Embryonic facial prominence (tissue), 1 donor: ENCODE measurements around the gene SGTA.
"Not testable (repeated sequence)": the region's sequence is repeated elsewhere in the genome, so short reads cannot be mapped to it uniquely, and the experiment has no call there.

Experiments used
- DNase-seq: peaks from one replicate; pipeline ENCODE4 v3.0.0-alpha.2; 2016; ENCODE audit errors: extremely low spot score

Gene SGTA

DNA sequence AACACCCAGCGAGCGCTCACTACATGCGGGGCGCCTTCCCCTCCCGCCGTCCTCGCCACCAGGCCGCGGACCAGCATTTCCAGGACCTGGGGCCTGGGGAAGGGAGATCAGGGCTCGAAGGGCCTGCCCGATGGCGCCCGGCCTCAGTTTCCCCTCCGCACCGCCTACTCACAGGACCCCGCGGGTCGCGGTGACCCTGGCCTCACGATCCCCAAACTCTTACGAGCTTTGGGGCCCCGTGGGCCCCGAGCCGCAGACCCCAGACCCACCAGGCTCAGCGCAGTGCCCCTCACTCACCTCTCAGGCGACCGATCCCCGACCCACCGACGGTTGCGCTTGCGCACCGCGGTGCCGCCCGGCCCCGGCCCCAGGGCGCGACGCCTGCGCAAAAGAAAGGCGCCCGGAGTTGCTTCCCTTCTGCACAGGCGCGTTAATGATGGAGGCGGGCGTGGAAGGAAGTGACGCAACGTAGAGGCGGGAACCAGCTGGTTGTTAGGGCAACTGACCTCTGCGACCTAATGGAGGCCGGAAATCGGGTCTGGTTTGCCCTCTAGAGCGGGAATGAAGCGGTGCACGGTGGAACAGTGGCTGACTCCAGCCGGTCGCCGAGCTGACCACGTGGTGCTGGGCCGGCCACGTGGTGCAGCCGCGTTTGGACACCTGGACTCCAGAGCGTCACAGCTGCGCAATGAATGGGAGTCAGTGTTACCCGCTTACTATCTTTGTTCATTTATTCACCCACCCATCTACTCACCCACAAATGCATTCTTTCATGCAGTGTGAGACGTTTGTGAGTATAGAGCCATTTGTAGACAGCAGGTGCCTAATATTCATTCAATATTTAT is at the start of gene SGTA:
SGTA (minus strand) TSS at position 338 of the 845 bp plus-strand sequence. CDS start 14,205 bp downstream, outside the sequence.
- peak; percentile 96 for DNase-seq

DNA sequence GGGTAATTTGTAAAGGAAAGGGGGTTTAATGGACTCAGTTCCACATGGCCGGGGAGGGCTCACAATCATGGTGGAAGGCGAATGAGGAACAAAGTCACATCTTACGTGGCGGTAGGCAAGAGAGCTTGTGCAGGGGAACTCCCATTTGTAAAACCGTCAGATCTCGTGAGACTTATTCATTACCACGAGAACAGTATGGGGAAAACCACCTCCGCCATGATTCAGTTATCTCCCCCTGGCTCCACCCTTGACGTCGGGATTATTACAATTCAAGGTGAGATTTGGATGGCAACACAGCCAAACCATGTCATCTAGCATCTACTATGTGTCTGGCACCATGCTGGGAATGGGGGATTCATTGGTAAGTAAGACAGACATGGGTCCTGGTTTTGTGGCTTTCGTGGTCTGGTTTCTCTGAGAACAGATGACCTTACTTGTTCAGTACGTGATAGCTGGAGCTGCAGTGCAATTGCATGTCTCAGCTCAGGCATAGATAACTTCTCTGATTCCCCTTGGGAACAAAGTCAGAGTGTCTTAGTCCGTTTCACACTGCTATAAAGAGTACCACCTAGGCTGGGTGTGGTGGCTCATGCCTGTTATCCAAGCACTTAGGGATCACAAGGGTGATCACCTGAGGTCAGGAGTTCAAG is 44.9 kb upstream of the SGTA start:
- no peak for DNase-seq

DNA sequence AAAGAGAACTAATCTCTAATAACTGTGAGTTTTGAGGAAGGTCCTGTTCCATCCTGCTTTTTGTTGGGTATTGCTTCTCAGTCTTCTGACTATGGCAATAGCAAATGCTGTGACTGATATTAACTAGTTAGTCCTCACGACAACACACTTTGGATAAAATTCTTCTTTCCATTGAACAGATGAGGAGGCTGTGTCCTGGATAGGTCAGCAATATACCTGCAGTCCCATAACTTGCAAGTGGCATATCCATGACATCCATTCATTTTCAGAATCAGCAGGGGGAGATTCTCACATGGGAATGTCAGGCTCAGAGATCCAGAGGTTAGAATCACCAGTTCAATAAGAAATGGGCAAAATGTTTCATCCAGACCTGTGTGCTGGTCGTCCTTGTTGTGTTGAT is 43.9 kb upstream of the SGTA start:
- DNase-seq: no peak

GRCh38 chr19:2824129-2824528 is 41.1 kb upstream of the SGTA start:
- DNase-seq: no peak

DNA sequence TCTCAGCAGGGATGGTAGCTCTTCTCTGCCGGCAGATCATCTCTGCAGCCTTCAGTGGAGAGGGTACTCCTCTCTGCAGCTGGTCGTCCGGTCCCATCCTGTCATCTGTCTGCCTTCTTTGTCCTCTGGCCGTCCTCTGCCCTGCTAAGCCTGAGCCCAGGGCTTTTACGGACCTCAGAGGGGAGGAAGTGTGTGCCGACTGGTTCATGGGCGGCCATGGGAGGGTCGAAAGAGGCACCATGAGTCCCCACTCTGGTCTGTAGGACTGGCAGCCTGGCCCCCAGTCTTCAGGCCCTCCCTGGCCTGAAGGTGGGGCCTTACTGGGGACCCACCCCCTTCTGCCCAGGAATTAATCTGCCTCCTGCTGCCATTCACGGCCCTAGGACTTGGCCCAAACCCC is 40.6 kb upstream of the SGTA start:
- DNase-seq: no peak

DNA sequence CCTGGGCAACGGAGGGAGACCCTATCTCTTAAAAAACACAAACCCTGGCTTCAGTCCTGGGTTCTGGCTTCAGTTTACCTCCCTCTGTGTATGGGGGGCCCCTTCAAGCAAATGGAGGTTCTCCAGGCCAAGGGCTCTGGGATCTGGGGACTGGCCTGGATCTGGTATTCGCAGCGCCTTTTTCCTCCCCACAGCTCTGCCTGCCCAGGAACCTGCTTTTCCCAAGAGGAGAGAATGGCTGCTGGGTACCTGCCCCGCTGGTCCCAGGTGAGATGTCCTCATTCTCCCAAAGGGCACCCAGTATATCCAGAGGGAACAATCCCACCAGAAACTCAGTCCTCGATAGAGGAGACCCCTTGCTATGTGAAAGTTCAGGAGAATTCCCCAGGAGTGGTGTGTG is 39.8 kb upstream of the SGTA start:
- no peak for DNase-seq

DNA sequence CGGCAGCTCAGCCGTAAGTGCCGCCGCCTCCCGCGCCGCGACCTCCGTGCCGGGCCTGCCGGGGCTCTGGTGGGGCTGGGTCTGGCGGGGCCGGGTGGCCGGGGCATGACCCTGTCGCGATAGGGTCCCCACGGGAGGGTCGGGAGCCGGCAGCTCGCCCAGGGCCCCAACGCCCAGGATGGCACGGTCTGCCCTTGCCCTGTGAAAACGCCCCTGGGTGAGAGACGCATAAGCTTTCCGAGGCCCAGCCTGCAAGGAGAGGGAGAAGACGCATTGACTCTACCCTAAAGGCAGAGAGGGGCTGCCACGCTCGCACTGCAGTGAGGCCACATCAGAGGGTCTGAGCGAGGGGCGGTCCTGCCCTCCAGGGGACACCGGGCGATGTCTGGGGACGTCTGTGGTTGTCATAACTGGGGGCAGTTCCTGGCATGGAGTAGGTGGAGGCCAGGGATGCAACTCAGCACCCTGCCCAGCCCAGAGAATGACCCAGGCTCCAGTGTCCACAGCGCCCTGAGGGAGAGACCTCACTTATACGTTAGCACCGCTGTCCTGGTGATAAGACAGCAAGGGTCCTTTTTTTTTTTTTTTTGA is 37.1 kb upstream of the SGTA start:
- no peak for DNase-seq

DNA sequence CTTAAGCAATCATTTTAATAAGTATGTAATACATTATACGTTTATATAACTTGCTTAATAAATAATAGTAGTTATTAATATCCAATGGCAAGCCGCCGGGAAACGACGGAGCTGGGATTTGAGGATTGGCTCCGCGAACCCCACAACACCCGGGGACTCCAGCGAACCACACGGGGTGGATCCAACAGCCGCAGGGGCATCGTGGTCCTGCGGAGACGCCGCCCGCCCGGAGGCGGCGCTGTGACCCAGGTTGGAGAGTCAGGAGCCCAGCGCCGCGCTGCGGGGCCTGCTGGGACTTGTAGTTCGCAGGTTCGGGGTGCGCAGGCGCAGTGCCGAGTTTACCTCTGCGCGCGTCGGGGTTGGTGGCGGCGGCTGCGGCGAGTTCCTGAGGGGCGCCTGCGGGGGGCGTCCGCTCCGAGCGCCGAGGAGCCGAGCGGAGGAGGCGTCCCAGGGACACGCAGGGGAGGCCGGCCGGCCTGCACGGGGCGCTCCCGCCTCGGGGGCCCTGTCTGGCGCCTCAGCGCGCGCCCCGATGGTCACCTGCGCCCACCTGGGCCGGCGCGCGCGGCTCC is 36.6 kb upstream of the SGTA start, which contains the start of gene ZNF554:
ZNF554 (plus strand) TSS at position 329 of the 572 bp plus-strand sequence; CDS start at position 533, 204 bp downstream.
- DNase-seq: peak; percentile 84

GRCh38 chr19:2817237-2817829 is 34.3 kb upstream of the SGTA start:
- not testable (repeated sequence) for DNase-seq

DNA sequence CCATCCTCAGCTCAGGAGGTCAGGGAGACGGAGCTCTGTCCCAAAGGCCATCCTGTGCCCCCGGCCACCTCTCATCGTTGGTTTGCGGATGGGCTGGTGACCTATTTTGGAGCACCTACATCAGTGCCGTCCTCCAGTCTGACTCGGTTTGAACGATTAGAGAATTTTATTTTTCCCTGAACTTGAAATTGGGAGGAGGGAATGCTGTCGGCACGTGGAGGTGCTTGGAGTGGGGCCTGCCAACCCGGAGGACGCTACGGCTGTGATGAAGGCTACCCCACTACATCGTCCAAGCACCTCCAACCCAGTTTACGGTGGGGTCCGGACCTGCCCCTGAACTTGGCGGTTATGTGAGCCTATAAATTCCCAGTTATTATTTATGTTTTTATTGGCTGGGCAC is 33.6 kb upstream of the SGTA start:
- DNase-seq: no peak

DNA sequence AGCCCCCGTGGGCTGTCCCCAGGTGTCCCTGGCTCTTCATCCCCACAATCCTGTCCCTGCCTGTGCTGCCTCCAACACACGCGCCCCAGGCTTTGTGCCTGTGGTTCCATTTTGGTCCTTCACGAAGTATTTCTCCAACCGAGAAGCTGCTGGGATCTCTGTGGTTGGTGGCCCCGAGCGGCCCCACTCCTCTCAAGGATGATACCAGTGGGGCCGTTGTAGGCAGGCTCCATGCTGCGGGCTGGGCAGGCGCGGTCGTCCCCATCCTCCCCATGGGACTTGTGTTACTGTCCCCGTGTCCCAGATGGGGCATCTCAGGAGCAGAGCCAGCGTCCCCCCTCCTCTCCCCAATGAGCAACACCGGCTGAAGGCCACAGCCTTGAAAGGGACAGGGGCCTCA is 32.9 kb upstream of the SGTA start:
- DNase-seq: no peak

DNA sequence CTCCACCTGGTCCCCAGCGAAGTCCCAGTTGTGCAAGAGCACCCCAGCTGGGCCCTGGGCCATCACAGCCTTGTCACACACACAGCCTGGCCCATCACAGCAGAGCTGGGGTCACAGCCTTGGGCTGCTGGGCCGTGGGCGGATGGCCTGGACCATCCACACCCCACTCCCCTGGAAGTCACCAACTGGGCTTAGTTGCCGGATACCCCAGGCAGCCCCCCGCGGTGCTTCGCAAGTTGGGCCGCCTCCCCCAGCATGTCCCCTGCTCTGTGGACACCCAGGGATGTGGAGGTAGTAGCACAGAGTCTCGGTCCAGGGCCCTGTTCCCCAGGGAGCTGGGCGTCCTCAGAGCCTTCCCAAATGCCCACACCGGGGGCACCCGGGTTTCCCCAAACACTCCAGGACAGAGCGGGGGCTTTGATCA is 32.1 kb upstream of the SGTA start:
- no peak for DNase-seq

- no peak for DNase-seq
Observed at GRCh38 chr19:2814426-2814825, 31.4 kb upstream of the SGTA start.

GRCh38 chr19:2813235-2814160 is 30.4 kb upstream of the SGTA start:
- no peak for DNase-seq

DNA sequence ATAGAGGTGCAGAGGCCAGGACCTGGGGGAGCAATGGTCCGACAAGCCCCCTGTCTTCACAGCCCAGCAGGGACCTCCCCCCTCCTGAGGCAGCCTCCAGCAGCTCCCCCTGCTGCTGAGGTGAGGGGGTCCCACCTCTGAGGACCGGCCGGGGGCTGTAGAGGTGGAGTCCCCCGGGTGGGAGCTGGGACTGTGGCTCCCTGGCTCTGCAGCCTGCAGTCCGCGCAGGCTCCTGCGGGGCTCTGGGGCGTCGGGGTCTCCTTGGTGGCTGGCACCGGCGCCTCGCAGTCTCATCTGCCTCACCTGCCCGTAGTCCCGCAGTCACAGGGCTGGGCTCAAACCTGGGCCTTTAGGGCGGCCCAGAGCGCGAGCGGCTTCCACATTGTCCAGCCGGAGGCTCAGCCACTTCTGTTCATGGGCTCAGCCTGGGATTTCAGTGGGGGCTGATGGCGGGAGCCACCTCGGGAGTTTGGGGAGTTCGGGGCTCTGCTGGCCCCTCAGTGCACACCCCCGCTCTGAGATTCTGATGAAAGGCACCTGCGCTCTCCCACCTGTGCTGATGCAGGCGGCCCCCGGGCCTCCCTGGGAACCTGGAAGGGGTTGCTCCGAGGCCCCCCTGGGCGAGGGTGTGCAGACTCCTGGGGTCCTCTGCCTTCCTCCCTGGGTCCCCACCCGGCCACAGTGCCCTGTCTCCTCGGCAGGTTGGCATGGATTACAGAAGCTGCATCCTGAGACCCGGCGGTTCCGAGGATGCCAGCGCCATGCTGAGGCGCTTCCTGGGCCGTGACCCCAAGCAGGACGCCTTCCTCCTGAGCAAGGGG is 29.6 kb upstream of the SGTA start:
- no peak for DNase-seq

- DNase-seq: no peak
Observed at GRCh38 chr19:2811735-2812413, 28.8 kb upstream of the SGTA start.

DNA sequence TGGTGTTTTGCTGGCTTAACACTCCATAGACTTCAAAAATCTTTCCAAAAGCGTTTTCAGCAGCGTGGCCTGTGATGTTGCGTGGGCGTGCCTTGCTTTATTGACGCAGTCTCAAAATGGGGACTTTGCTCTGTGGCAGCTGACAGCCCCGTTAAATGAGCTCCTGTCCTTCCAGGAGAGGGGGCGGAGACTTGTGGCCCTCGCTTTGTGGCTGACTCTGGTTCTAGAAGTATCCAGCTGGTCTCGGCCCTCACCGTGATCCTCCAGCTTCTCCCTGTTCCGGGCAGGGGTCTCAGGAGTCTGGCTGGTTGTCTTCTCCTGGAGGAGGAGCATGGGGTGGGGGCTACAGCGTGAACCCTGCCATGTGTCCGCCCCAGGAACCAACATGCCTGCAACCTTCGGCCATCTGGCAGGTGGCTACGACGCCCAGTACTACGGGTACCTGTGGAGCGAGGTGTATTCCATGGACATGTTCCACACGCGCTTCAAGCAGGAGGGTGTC is 28.2 kb upstream of the SGTA start:
- DNase-seq: no peak

DNA sequence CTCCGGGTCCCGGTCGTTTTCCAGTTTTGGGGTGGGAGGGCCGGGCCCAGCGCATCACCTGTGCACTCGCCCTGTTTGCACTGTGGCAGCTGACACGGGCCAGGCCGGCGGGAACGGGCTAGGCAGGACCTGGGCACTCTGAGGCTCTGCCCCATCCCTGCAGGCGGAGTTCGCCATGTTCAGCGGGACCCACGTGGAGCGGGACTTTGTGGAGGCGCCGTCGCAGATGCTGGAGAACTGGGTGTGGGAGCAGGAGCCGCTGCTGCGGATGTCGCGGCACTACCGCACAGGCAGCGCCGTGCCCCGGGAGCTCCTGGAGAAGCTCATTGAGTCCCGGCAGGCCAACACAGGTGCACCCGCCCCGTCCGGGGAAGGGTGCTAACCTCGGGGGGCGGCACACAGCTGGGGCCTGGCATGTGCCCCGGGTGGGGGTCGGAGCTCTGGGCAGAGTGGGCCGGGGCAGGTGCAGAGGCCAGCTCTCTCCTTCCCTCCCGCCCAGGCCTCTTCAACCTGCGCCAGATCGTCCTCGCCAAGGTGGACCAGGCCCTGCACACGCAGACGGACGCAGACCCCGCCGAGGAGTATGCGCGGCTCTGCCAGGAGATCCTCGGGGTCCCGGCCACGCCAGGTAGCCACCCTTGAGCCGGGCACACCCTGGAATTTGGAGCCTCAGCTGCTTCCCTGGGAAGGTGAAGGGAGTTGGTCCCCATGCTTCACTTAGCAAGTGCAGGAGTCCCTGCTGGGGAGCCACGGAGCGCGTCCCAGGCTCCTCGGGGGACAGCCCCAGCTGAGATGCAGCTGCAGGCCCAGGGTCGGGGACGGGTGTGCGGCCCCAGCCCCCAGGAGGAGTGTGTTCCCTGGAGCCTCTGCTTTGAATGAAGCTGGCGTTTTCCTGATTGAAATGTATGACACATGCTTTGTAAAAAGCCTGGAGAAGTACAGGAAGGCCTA is 27.3 kb upstream of the SGTA start:
- no peak for DNase-seq
